Transverse colon (tissue), 4 donors: ENCODE results near the gene RPA1.

ENCODE experiments used
- CTCF ChIP-seq, 5 experiments: fragments of 200-600 bp in 3 of 5; fragments of 450-650 bp in 2 of 5; sonication (generic) in 3 of 5; IDR thresholded peaks; 1 replicate in 2 of 5; 2 replicates in 3 of 5; pipeline ENCODE4 v1.5.1; 2016 to 2017; ENCODE audit warnings: antibody characterized with exemption in 5 of 5, inconsistent platforms in 3 of 5, mild to moderate bottlenecking in 2 of 5, moderate library complexity in 1 of 5
- EP300 ChIP-seq: sonication (generic); formaldehyde crosslinking; IDR thresholded peaks from one replicate; pipeline ENCODE4 v1.6.1; 2017; ENCODE audit warnings: antibody characterized with exemption, low read depth
- POLR2A ChIP-seq: fragments of 450-650 bp; IDR thresholded peaks from one replicate; pipeline ENCODE4 v1.6.1; 2016; ENCODE audit warnings: antibody characterized with exemption, mild to moderate bottlenecking, moderate library complexity
- POLR2AphosphoS5 ChIP-seq, 3 donors: sonication (generic); formaldehyde crosslinking; IDR thresholded peaks; one replicate each; pipeline ENCODE4 v1.6.1; 2016; ENCODE audit warnings: antibody characterized with exemption in 3 of 3

- no peak for TF ChIP-seq POLR2A
- no peak for TF ChIP-seq POLR2AphosphoS5 (IDR thresholded peaks at IDR 0.05)
- TF ChIP-seq CTCF (IDR thresholded peaks at IDR 0.05), result no peak
- TF ChIP-seq EP300, result no peak
Observed at GRCh38 chr17:1947229-1947742, 117.5 kb downstream of the RPA1 start.
